Suprapubic skin (tissue), 4 donors: ENCODE results near the gene PRAMEF1. TPM values are rescaled to one million over a fixed set of nuclear protein-coding genes. Genes with fewer than 3 reads are reported as not detected.
"Not testable (repeated sequence)": the region's sequence is repeated elsewhere in the genome, so short reads cannot be mapped to it uniquely, and the experiment has no call there.

Experiments used
- DNase-seq, 2 donors: peaks; one replicate each; pipeline ENCODE4 v3.0.0-alpha.2; 2019; ENCODE audit warnings: low spot score in 2 of 2
- H3K27ac ChIP-seq: fragments of 200-600 bp; sonication (generic); one replicate; pipeline ENCODE4 v1.5.1; 2019
- H3K27me3 ChIP-seq: fragments of 200-600 bp; sonication (generic); one replicate; pipeline ENCODE4 v1.5.1; 2019
- H3K36me3 ChIP-seq: fragments of 200-600 bp; sonication (generic); one replicate; pipeline ENCODE4 v1.5.1; 2019
- H3K4me1 ChIP-seq: fragments of 200-600 bp; sonication (generic); one replicate; pipeline ENCODE4 v1.5.1; 2019
- H3K4me3 ChIP-seq: fragments of 200-600 bp; sonication (generic); one replicate; pipeline ENCODE4 v1.5.1; 2019; ENCODE audit warnings: mild to moderate bottlenecking
- H3K9me3 ChIP-seq: fragments of 200-600 bp; sonication (generic); one replicate; pipeline ENCODE4 v1.5.1; 2019
- CTCF ChIP-seq, 2 donors: fragments of 200-600 bp in 1 of 2; fragments of 450-650 bp in 1 of 2; sonication (generic) in 1 of 2; IDR thresholded peaks; one replicate each; pipeline ENCODE4 v1.5.1; 2016 to 2019; ENCODE audit warnings: antibody characterized with exemption in 2 of 2, mild to moderate bottlenecking in 1 of 2, moderate library complexity in 1 of 2
- EP300 ChIP-seq: sonication (generic); formaldehyde crosslinking; IDR thresholded peaks from one replicate; pipeline ENCODE4 v1.6.1; 2017; ENCODE audit warnings: antibody characterized with exemption
- POLR2A ChIP-seq, 2 donors: fragments of 450-650 bp; IDR thresholded peaks; one replicate each; pipeline ENCODE4 v1.6.1; 2017; ENCODE audit warnings: antibody characterized with exemption in 2 of 2, mild to moderate bottlenecking in 2 of 2, moderate library complexity in 2 of 2
- POLR2AphosphoS5 ChIP-seq, 3 donors: sonication (generic); formaldehyde crosslinking; IDR thresholded peaks; one replicate each; pipeline ENCODE4 v1.6.1; 2017; ENCODE audit warnings: antibody characterized with exemption in 3 of 3
- WGBS: methylation state at CpG from one replicate; pipeline ENCODE4 v1.1.5; 2018; 5-methylcytosine and 5-hydroxymethylcytosine counted together
- total RNA-seq, 4 donors: library from RNA; depleted of rRNA; stranded (reverse); fragments of >200 nt; gene quantifications; one replicate each; pipeline ENCODE4 v1.1.0, GENCODE V29; 2016

Gene PRAMEF1
- total RNA-seq, 4 donors from 2014 or later: not detected

DNA sequence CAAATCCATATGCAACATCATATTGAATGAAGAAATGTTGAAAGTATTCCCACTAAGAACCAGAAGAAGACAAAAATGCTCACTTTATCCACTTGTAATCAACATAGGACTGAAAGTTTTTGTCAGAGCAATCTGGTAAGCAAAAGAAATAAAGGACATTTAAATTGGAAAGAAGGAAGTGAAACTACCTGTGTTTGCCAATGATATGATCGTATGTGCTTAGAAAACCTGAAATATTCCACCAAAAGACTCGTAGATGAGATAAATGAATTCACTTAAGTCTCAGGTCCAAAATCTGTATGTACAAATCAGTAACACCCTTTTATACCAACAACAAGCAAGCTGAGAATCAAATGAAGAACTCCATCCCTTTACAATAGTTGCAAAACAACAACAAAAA, 8.5 kb downstream of the PRAMEF1 start:
- H3K4me1 ChIP-seq: no peaks in the 10 kb centered on the region
- H3K4me3 ChIP-seq: no peak overlapping the region
- H3K27me3 ChIP-seq: no peaks in the 10 kb centered on the region
- DNase-seq: no peak
- no peaks in the 10 kb centered on the region for H3K36me3 ChIP-seq
- H3K9me3 ChIP-seq: no peaks in the 10 kb centered on the region
- no peak overlapping the region for H3K27ac ChIP-seq
- no peak for TF ChIP-seq EP300
- TF ChIP-seq POLR2A (IDR thresholded peaks at IDR 0.05): no peak
- 73% methylated on average over 2 of the region's 2 CpGs for WGBS

DNA sequence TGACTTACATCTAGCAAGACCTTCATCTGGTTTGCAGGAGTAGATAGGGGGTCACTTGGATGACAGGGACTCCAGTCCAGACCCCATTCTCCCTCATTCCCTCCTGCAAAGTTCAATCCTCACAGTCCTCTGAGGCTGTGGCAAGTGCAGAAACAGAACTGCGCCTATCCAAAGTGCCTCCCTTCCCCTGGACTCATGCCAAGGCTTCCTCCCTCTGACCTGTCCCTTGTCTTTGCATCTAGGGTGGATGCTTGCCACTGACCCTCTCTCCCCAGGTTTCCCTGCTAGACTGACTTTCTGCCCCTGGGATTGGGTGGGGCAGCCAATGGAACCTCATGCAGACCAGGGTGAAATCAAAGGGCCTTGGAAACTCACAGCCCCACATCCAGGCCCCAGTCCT, 18.7 kb downstream of the PRAMEF1 start:
- Histone ChIP-seq H3K36me3 (no peaks in the 10 kb centered on the region), H3K27me3 (no peaks in the 10 kb centered on the region), H3K4me3 (no peak overlapping the region), H3K4me1 (no peaks in the 10 kb centered on the region), H3K9me3 (no peaks in the 10 kb centered on the region), H3K27ac (no peak overlapping the region)
- TF ChIP-seq POLR2AphosphoS5 (IDR thresholded peaks at IDR 0.05) (no peak), POLR2A (IDR thresholded peaks at IDR 0.05) (no peak), EP300 (no peak), CTCF (IDR thresholded peaks at IDR 0.05) (no peak)
- DNase-seq: no peak
- WGBS: 82% methylated on average over 1 of the region's 1 CpG

GRCh38 chr1:12810691-12811408, 19.7 kb downstream of the PRAMEF1 start:
- DNase-seq: no peak
- no peak overlapping the region for H3K4me3 ChIP-seq
- no peak for TF ChIP-seq EP300
- TF ChIP-seq POLR2A (IDR thresholded peaks at IDR 0.05): no peak
- no peak for TF ChIP-seq CTCF (IDR thresholded peaks at IDR 0.05)
- no peak for TF ChIP-seq POLR2AphosphoS5 (IDR thresholded peaks at IDR 0.05)
- H3K36me3 ChIP-seq: no peaks in the 10 kb centered on the region
- H3K4me1 ChIP-seq: no peaks in the 10 kb centered on the region
- H3K9me3 ChIP-seq: no peaks in the 10 kb centered on the region
- no peaks in the 10 kb centered on the region for H3K27me3 ChIP-seq
- H3K27ac ChIP-seq: no peak overlapping the region
- WGBS: 69% methylated on average over 4 of the region's 5 CpGs

DNA sequence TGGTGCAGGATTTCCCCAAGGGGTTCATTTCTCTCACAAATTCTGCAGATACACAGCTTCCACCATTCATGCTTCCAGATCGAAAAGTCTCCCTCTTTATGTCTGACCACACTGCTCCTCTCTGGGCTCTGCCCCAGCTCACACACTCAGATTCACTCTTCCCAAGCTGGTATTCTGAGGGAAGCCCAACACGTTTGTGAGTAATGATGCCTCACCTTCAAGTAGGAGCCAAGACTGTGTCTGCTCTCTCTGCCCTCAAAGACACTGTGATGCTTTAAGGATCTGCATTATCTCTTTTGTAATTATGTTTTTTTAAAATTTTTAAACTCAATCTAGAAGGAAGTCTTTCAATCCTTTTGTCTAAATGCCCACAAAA, 20.2 kb downstream of the PRAMEF1 start:
- H3K9me3 ChIP-seq: no peaks in the 10 kb centered on the region
- H3K27me3 ChIP-seq: no peaks in the 10 kb centered on the region
- 41% methylated on average over 2 of the region's 2 CpGs for WGBS
- no peaks in the 10 kb centered on the region for H3K4me1 ChIP-seq
- no peak overlapping the region for H3K27ac ChIP-seq
- H3K36me3 ChIP-seq: no peaks in the 10 kb centered on the region
- H3K4me3 ChIP-seq: no peak overlapping the region
- DNase-seq: no peak
- TF ChIP-seq POLR2A (IDR thresholded peaks at IDR 0.05) (no peak), CTCF (IDR thresholded peaks at IDR 0.05) (no peak), EP300 (no peak), POLR2AphosphoS5 (IDR thresholded peaks at IDR 0.05) (no peak)

GRCh38 chr1:12819061-12819460, 27.9 kb downstream of the PRAMEF1 start:
- not testable (repeated sequence) for DNase-seq, H3K4me3 ChIP-seq, H3K4me1 ChIP-seq, H3K27me3 ChIP-seq, H3K9me3 ChIP-seq, H3K36me3 ChIP-seq, H3K27ac ChIP-seq
- 62% methylated on average over 6 of the region's 6 CpGs for WGBS

GRCh38 chr1:12831310-12831709, 40.1 kb downstream of the PRAMEF1 start, which contains the start of gene PRAMEF11:
Gene PRAMEF11 (minus strand): TSS chr1:12831410. CDS start chr1:12828789, 2,621 bp downstream.
- WGBS: 71% methylated on average over 3 of the region's 3 CpGs

DNA sequence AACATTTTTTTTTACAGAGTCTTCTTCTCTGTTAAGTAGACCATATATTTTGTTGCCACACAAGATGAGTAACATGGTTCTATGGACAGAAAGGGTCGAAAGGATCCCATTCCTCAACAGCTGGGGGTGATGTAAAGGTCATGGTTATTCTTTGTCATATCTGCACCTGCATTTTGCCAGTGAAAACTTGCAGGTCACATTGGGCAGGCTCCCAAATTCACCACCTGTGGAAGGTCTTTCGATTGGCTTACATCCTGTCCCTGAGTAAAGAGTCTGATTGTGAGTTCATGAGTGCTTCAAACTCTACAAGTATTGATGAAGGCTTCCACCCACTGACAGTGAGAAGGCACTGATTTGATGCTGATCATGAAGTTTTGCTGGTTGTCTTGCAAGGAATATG, 42.1 kb downstream of the PRAMEF1 start:
- WGBS: 69% methylated on average over 2 of the region's 2 CpGs

More at GRCh38 chr1:12831310-12831709, 40.1 kb downstream of the PRAMEF1 start, which contains the start of gene PRAMEF11:
- DNase-seq, H3K4me1 ChIP-seq, H3K9me3 ChIP-seq, H3K4me3 ChIP-seq, H3K27me3 ChIP-seq, H3K36me3 ChIP-seq, H3K27ac ChIP-seq: not testable (repeated sequence)

More for the DNA sequence above, 42.1 kb downstream of the PRAMEF1 start:
- not testable (repeated sequence) for H3K27ac ChIP-seq, H3K36me3 ChIP-seq, H3K9me3 ChIP-seq, DNase-seq, H3K4me3 ChIP-seq, H3K4me1 ChIP-seq, H3K27me3 ChIP-seq

Other genes with a start within 250 kb of the PRAMEF1 start
- gene DHRS3, start 173.2 kb upstream of the PRAMEF1 start, total RNA-seq: 10 to 100 TPM; 73.3 to 86.9 (median 80.2) TPM
- gene AADACL4, start 147.3 kb upstream of the PRAMEF1 start, total RNA-seq: not detected
- 10 to 100 TPM; 11.6 to 70.4 (median 29.8) TPM for gene AADACL3, start 75.3 kb upstream of the PRAMEF1 start, total RNA-seq
- 1 to 10 TPM in 1 of 4 donors, not detected in 3; 1.2 TPM for gene CFAP107, start 45.2 kb upstream of the PRAMEF1 start, total RNA-seq
- gene PRAMEF12, start 17.7 kb upstream of the PRAMEF1 start, total RNA-seq: not detected
- gene PRAMEF11, start 40.0 kb downstream of the PRAMEF1 start, total RNA-seq: not detected
- gene HNRNPCL1, start 57.3 kb downstream of the PRAMEF1 start, total RNA-seq: not detected
- under 1 TPM in 1 of 4 donors, not detected in 3; 0.39 TPM for gene PRAMEF2, start 65.7 kb downstream of the PRAMEF1 start, total RNA-seq
- not detected for gene PRAMEF4, start 94.8 kb downstream of the PRAMEF1 start, total RNA-seq
- gene PRAMEF10, start 106.9 kb downstream of the PRAMEF1 start, total RNA-seq: not detected
- not detected for gene PRAMEF7, start 125.2 kb downstream of the PRAMEF1 start, total RNA-seq
- not detected for gene PRAMEF6, start 156.2 kb downstream of the PRAMEF1 start, total RNA-seq